ENCODE measurements around the gene DMD.

Gene DMD

GRCh38 chrX:31820430-31821210, 1390.7 kb downstream of the DMD start:
- no peak for DNase-seq

- DNase-seq = no peak
Measured at GRCh38 chrX:31819455-31819854, 1391.9 kb downstream of the DMD start.

- DNase-seq = no peak
Measured at GRCh38 chrX:31811106-31811505, 1400.2 kb downstream of the DMD start.

GRCh38 chrX:31808357-31808756, 1403.0 kb downstream of the DMD start:
- DNase-seq = no peak

- DNase-seq = no peak
Measured at GRCh38 chrX:31807165-31807564, 1404.2 kb downstream of the DMD start.

GRCh38 chrX:31805781-31806180, 1405.6 kb downstream of the DMD start:
- DNase-seq = no peak

GRCh38 chrX:31800219-31800618, 1411.1 kb downstream of the DMD start:
- no peak for DNase-seq

GRCh38 chrX:31796624-31797023, 1414.7 kb downstream of the DMD start:
- DNase-seq = no peak

- no peak for DNase-seq
Measured at GRCh38 chrX:31747411-31747810, 1463.9 kb downstream of the DMD start.

GRCh38 chrX:31743004-31743403, 1468.3 kb downstream of the DMD start:
- DNase-seq = no peak

- no peak for DNase-seq
Measured at GRCh38 chrX:31717474-31717873, 1493.9 kb downstream of the DMD start.

GRCh38 chrX:31715675-31716074, 1495.7 kb downstream of the DMD start:
- DNase-seq = no peak

GRCh38 chrX:31714797-31715196, 1496.6 kb downstream of the DMD start:
- DNase-seq = no peak

GRCh38 chrX:31713120-31713519, 1498.2 kb downstream of the DMD start:
- DNase-seq = no peak

GRCh38 chrX:31711166-31711565, 1500.2 kb downstream of the DMD start:
- DNase-seq = no peak

GRCh38 chrX:31708116-31708515, 1503.2 kb downstream of the DMD start:
- DNase-seq = no peak

GRCh38 chrX:31706466-31706865, 1504.9 kb downstream of the DMD start:
- DNase-seq = no peak

GRCh38 chrX:31705816-31706215, 1505.5 kb downstream of the DMD start:
- no peak for DNase-seq

- no peak for DNase-seq
Measured at GRCh38 chrX:31704938-31705337, 1506.4 kb downstream of the DMD start.

- DNase-seq = no peak
Measured at GRCh38 chrX:31702222-31702621, 1509.1 kb downstream of the DMD start.

- no peak for DNase-seq
Measured at GRCh38 chrX:31697294-31697916, 1513.9 kb downstream of the DMD start.

- no peak for DNase-seq
Measured at GRCh38 chrX:31679861-31680260, 1531.5 kb downstream of the DMD start.

- no peak for DNase-seq
Measured at GRCh38 chrX:31670245-31670644, 1541.1 kb downstream of the DMD start.

- no peak for DNase-seq
Measured at GRCh38 chrX:31665454-31665853, 1545.9 kb downstream of the DMD start.

- no peak for DNase-seq
Measured at GRCh38 chrX:31663172-31663571, 1548.2 kb downstream of the DMD start.

Measured in NCI-H1436 (cell line).